WTC11 (cell line): ENCODE results near the gene DCP1B. TPM values are rescaled to one million over a fixed set of nuclear protein-coding genes. Genes with fewer than 3 reads are reported as not detected.

Source experiments
- ATAC-seq: fragments of 200-7000 bp; cut with Tn5 transposase; 2 replicates; pipeline ENCODE4 v1.10.0; 2021; ENCODE audit warnings: mild to moderate bottlenecking, moderate library complexity
- CTCF ChIA-PET: fragments of 300-600 bp; sonication (Branson Sonifier 250); formaldehyde crosslinking; loops from one replicate; lab custom pipeline; 2021; ENCODE audit warnings: antibody characterized with exemption; lab: Charles Lee
- POLR2A ChIA-PET: fragments of 350-600 bp; sonication (Branson Sonifier 250); formaldehyde crosslinking; loops from one replicate; lab custom pipeline; 2021; ENCODE audit warnings: antibody characterized with exemption; lab: Charles Lee
- DNase-seq: peaks from one replicate; pipeline ENCODE4 v3.0.0; 2021; ENCODE audit warnings: low spot score
- H3K27ac Mint-ChIP-seq: 2 replicates; pipeline ENCODE4 v1.8.0; 2021; ENCODE audit warnings: mixed read lengths
- H3K27me3 Mint-ChIP-seq: 2 replicates; pipeline ENCODE4 v1.8.0; 2021; ENCODE audit warnings: low read depth, mild to moderate bottlenecking, moderate library complexity, mixed read lengths
- H3K36me3 Mint-ChIP-seq: 2 replicates; pipeline ENCODE4 v1.8.0; 2021; ENCODE audit warnings: mixed read lengths
- H3K4me1 Mint-ChIP-seq: 2 replicates; pipeline ENCODE4 v1.8.0; 2022; ENCODE audit warnings: mixed read lengths
- H3K4me3 Mint-ChIP-seq: 2 replicates; pipeline ENCODE4 v1.8.0; 2021; ENCODE audit warnings: mild to moderate bottlenecking, moderate library complexity, mixed read lengths
- H3K9me3 Mint-ChIP-seq: 2 replicates; pipeline ENCODE4 v1.8.0; 2021; ENCODE audit warnings: mixed read lengths
- ATF1 ChIP-seq: sonication (generic); formaldehyde crosslinking; IDR thresholded peaks from 2 replicates; pipeline ENCODE4 v1.8.1; 2023; ENCODE audit warnings: mild to moderate bottlenecking, moderate library complexity, missing genetic modification reagents
- ELF4 ChIP-seq: sonication (generic); formaldehyde crosslinking; IDR thresholded peaks from 2 replicates; pipeline ENCODE4 v1.8.1; 2022; ENCODE audit warnings: low read depth, mild to moderate bottlenecking, moderate library complexity, missing genetic modification reagents
- KAT7 ChIP-seq: sonication (generic); formaldehyde crosslinking; IDR thresholded peaks from 2 replicates; pipeline ENCODE4 v1.8.1; 2023; ENCODE audit warnings: missing genetic modification reagents, mild to moderate bottlenecking, borderline replicate concordance
- RORB ChIP-seq: fragments of 250-450 bp; sonication (Bioruptor Pico); IDR thresholded peaks from 2 replicates; pipeline ENCODE4 v1.9.0; 2021; ENCODE audit warnings: mild to moderate bottlenecking
- SMAD3 ChIP-seq: sonication (generic); formaldehyde crosslinking; IDR thresholded peaks from 2 replicates; pipeline ENCODE4 v1.8.0; 2022; ENCODE audit warnings: missing genetic modification reagents, mild to moderate bottlenecking, borderline replicate concordance
- SMAD4 ChIP-seq: sonication (generic); formaldehyde crosslinking; IDR thresholded peaks from 2 replicates; pipeline ENCODE4 v1.8.0; 2022; ENCODE audit warnings: mild to moderate bottlenecking, missing genetic modification reagents
- SOX15 ChIP-seq: fragments of 250-450 bp; sonication (Bioruptor Pico); IDR thresholded peaks from 2 replicates; pipeline ENCODE4 v1.9.0; 2021; ENCODE audit warnings: mild to moderate bottlenecking
- TCF7 ChIP-seq: sonication (generic); formaldehyde crosslinking; IDR thresholded peaks from 2 replicates; pipeline ENCODE4 v1.8.0; 2022; ENCODE audit warnings: mild to moderate bottlenecking, low read depth, missing genetic modification reagents, moderate library complexity
- ZNF232 ChIP-seq: sonication (generic); formaldehyde crosslinking; IDR thresholded peaks from 2 replicates; pipeline ENCODE4 v1.8.0; 2022; ENCODE audit warnings: mild to moderate bottlenecking, missing genetic modification reagents
- total RNA-seq: library from RNA; stranded (reverse); gene quantifications from 3 replicates; pipeline ENCODE4 v1.2.3, GENCODE V29; 2021
- TF ChIP-seq, protein P1 (sequence below): sonication (generic); formaldehyde crosslinking; IDR thresholded peaks from 2 replicates; pipeline ENCODE4 v1.8.1; 2023; ENCODE audit warnings: mild to moderate bottlenecking, moderate library complexity, missing genetic modification reagents
- TF ChIP-seq, protein P2 (sequence below): fragments of 250-450 bp; sonication (Bioruptor Pico); IDR thresholded peaks from 2 replicates; pipeline ENCODE4 v1.9.0; 2021; ENCODE audit warnings: mild to moderate bottlenecking
- TF ChIP-seq, protein P3 (sequence below): fragments of 250-450 bp; sonication (Bioruptor Pico); IDR thresholded peaks from 2 replicates; pipeline ENCODE4 v1.9.0; 2021; ENCODE audit warnings: mild to moderate bottlenecking
- TF ChIP-seq, protein P4 (sequence below): sonication (generic); formaldehyde crosslinking; IDR thresholded peaks from 2 replicates; pipeline ENCODE4 v1.8.0; 2022; ENCODE audit warnings: missing genetic modification reagents
- TF ChIP-seq, protein P5 (sequence below): sonication (generic); formaldehyde crosslinking; IDR thresholded peaks from 2 replicates; pipeline ENCODE4 v1.8.0; 2022; ENCODE audit warnings: mild to moderate bottlenecking, missing genetic modification reagents
- TF ChIP-seq, protein P6 (sequence below): sonication (generic); formaldehyde crosslinking; IDR thresholded peaks from 2 replicates; pipeline ENCODE4 v1.8.0; 2022; ENCODE audit warnings: mild to moderate bottlenecking, missing genetic modification reagents
- TF ChIP-seq, protein P7 (sequence below): sonication (generic); formaldehyde crosslinking; IDR thresholded peaks from 2 replicates; pipeline ENCODE4 v1.8.1; 2023; ENCODE audit warnings: mild to moderate bottlenecking, missing genetic modification reagents, moderate library complexity
- TF ChIP-seq, protein P8 (sequence below): fragments of 200-600 bp; IDR thresholded peaks from 2 replicates; pipeline ENCODE4 v1.8.0; 2022; ENCODE audit warnings: antibody characterized with exemption
- TF ChIP-seq, protein P9 (sequence below): fragments of 250-450 bp; sonication (Bioruptor Pico); IDR thresholded peaks from 2 replicates; pipeline ENCODE4 v1.9.0; 2021; ENCODE audit warnings: moderate library complexity, mild to moderate bottlenecking, inconsistent platforms, borderline replicate concordance

DCP1B gene
- total RNA-seq, 1 experiment from 2014 or later: 25.1 TPM

DNA sequence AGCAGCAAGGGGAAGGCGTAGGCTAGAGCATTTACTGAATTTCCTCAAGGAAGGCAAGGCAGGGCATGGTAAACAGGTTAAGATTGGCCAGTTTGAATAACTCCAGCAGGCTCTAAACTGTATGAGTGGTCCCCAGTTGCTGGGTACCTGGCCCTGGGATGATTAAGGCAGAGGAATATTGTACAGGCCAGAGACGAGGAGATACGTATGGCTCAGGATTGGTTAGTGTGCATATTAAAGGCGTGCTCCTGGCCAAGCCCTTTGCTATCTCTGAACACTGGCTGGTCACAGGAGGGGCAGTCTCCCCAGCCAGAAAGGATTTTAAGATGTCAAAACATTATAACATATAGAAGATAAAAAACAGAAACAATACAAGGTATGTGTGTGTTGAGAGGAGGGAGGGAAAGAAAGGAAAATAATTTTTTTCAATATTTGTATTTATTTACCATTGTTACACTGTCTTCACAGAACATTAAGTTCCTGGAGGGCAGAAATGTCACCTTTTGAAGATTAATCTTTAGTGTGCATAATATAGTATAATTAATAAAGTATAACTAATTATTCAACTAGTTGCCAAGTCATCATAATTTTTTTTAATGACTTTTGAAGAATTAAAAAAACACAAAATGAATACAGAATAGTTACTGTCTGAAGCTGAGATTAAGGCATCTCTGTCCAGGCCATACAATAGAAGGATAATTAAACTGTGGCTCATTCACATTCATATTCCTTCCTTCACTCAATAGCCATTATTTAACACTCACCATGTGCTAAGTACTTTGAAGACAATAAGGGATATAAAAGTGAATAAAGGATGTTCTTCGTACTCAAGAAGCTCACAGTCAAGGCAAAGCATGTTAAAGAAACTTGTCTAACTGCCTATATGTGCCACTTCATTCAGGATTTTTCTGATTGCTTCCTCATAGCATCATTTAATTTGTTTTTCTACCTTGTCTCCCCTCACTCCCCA lies 41.9 kb downstream of the DCP1B start:
- POLR2A ChIA-PET: no interaction called here
- H3K27me3 Mint-ChIP-seq: no peaks in the 10 kb centered on the region

DNA sequence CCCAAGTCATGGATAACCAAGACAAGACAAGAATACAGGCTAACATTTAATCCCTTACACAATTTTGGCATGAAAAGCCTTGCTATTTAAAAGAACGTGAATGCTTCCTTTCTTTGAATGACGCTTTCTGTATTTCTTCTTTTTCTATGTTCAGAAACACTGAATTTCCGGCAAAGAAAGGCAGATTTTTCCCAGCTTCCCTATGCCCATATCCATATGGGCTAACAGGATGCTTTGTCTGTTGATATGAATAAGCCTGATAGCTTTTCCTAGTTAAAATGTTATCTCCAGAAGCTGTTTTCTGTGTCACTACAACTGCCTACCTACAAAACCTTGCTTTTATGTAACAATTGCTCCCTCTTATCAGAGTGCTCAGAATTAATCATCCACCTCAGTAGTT lies 47.5 kb downstream of the DCP1B start:
- POLR2A ChIA-PET: no interaction called here
- H3K27ac Mint-ChIP-seq: no peak overlapping the region

More for the DNA sequence above, 41.9 kb downstream of the DCP1B start:
- ATAC-seq (no peak), DNase-seq (no peak)
- CTCF ChIA-PET: no interaction called here
- TF ChIP-seq, protein P1, sequence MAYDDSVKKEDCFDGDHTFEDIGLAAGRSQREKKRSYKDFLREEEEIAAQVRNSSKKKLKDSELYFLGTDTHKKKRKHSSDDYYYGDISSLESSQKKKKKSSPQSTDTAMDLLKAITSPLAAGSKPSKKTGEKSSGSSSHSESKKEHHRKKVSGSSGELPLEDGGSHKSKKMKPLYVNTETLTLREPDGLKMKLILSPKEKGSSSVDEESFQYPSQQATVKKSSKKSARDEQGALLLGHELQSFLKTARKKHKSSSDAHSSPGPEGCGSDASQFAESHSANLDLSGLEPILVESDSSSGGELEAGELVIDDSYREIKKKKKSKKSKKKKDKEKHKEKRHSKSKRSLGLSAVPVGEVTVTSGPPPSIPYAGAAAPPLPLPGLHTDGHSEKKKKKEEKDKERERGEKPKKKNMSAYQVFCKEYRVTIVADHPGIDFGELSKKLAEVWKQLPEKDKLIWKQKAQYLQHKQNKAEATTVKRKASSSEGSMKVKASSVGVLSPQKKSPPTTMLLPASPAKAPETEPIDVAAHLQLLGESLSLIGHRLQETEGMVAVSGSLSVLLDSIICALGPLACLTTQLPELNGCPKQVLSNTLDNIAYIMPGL (CRISPR knock-in tag): no peak
- TF ChIP-seq TCF7 (CRISPR knock-in tag) (no peak), SMAD3 (no peak), KAT7 (no peak), ELF4 (no peak), ATF1 (CRISPR knock-in tag) (no peak), SMAD4 (CRISPR knock-in tag) (no peak), SOX15 (CRISPR knock-in tag) (no peak)
- TF ChIP-seq, protein P2, sequence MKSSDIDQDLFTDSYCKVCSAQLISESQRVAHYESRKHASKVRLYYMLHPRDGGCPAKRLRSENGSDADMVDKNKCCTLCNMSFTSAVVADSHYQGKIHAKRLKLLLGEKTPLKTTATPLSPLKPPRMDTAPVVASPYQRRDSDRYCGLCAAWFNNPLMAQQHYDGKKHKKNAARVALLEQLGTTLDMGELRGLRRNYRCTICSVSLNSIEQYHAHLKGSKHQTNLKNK (CRISPR knock-in tag): no peak
- TF ChIP-seq, protein P3, sequence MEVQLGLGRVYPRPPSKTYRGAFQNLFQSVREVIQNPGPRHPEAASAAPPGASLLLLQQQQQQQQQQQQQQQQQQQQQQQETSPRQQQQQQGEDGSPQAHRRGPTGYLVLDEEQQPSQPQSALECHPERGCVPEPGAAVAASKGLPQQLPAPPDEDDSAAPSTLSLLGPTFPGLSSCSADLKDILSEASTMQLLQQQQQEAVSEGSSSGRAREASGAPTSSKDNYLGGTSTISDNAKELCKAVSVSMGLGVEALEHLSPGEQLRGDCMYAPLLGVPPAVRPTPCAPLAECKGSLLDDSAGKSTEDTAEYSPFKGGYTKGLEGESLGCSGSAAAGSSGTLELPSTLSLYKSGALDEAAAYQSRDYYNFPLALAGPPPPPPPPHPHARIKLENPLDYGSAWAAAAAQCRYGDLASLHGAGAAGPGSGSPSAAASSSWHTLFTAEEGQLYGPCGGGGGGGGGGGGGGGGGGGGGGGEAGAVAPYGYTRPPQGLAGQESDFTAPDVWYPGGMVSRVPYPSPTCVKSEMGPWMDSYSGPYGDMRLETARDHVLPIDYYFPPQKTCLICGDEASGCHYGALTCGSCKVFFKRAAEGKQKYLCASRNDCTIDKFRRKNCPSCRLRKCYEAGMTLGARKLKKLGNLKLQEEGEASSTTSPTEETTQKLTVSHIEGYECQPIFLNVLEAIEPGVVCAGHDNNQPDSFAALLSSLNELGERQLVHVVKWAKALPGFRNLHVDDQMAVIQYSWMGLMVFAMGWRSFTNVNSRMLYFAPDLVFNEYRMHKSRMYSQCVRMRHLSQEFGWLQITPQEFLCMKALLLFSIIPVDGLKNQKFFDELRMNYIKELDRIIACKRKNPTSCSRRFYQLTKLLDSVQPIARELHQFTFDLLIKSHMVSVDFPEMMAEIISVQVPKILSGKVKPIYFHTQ (CRISPR knock-in tag): no peak
- TF ChIP-seq, protein P4, sequence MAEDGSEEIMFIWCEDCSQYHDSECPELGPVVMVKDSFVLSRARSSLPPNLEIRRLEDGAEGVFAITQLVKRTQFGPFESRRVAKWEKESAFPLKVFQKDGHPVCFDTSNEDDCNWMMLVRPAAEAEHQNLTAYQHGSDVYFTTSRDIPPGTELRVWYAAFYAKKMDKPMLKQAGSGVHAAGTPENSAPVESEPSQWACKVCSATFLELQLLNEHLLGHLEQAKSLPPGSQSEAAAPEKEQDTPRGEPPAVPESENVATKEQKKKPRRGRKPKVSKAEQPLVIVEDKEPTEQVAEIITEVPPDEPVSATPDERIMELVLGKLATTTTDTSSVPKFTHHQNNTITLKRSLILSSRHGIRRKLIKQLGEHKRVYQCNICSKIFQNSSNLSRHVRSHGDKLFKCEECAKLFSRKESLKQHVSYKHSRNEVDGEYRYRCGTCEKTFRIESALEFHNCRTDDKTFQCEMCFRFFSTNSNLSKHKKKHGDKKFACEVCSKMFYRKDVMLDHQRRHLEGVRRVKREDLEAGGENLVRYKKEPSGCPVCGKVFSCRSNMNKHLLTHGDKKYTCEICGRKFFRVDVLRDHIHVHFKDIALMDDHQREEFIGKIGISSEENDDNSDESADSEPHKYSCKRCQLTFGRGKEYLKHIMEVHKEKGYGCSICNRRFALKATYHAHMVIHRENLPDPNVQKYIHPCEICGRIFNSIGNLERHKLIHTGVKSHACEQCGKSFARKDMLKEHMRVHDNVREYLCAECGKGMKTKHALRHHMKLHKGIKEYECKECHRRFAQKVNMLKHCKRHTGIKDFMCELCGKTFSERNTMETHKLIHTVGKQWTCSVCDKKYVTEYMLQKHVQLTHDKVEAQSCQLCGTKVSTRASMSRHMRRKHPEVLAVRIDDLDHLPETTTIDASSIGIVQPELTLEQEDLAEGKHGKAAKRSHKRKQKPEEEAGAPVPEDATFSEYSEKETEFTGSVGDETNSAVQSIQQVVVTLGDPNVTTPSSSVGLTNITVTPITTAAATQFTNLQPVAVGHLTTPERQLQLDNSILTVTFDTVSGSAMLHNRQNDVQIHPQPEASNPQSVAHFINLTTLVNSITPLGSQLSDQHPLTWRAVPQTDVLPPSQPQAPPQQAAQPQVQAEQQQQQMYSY: no peak
- TF ChIP-seq, protein P5, sequence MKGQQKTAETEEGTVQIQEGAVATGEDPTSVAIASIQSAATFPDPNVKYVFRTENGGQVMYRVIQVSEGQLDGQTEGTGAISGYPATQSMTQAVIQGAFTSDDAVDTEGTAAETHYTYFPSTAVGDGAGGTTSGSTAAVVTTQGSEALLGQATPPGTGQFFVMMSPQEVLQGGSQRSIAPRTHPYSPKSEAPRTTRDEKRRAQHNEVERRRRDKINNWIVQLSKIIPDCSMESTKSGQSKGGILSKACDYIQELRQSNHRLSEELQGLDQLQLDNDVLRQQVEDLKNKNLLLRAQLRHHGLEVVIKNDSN (CRISPR knock-in tag): no peak
- TF ChIP-seq, protein P6, sequence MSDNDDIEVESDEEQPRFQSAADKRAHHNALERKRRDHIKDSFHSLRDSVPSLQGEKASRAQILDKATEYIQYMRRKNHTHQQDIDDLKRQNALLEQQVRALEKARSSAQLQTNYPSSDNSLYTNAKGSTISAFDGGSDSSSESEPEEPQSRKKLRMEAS: no peak
- Mint-ChIP-seq H3K4me1 (no peaks in the 10 kb centered on the region; the same call in 1 of the 2 replicates), H3K27ac (no peak overlapping the region), H3K9me3 (peaks cover 21% of the 10 kb centered on the region), H3K36me3 (peaks cover 63% of the 10 kb centered on the region), H3K4me3 (no peak overlapping the region)

More for the DNA sequence above, 47.5 kb downstream of the DCP1B start:
- H3K36me3 Mint-ChIP-seq: peaks cover 52% of the 10 kb centered on the region
- H3K4me3 Mint-ChIP-seq: no peak overlapping the region
- no peaks in the 10 kb centered on the region for H3K27me3 Mint-ChIP-seq
- DNase-seq: no peak
- no peak for ATAC-seq
- H3K4me1 Mint-ChIP-seq: no peaks in the 10 kb centered on the region
- H3K9me3 Mint-ChIP-seq: peaks cover 21% of the 10 kb centered on the region
- TF ChIP-seq, protein P7, sequence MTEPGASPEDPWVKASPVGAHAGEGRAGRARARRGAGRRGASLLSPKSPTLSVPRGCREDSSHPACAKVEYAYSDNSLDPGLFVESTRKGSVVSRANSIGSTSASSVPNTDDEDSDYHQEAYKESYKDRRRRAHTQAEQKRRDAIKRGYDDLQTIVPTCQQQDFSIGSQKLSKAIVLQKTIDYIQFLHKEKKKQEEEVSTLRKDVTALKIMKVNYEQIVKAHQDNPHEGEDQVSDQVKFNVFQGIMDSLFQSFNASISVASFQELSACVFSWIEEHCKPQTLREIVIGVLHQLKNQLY: no peak
- TF ChIP-seq RORB (CRISPR knock-in tag) (no peak), ZNF232 (CRISPR knock-in tag) (no peak)
- TF ChIP-seq, protein P8, sequence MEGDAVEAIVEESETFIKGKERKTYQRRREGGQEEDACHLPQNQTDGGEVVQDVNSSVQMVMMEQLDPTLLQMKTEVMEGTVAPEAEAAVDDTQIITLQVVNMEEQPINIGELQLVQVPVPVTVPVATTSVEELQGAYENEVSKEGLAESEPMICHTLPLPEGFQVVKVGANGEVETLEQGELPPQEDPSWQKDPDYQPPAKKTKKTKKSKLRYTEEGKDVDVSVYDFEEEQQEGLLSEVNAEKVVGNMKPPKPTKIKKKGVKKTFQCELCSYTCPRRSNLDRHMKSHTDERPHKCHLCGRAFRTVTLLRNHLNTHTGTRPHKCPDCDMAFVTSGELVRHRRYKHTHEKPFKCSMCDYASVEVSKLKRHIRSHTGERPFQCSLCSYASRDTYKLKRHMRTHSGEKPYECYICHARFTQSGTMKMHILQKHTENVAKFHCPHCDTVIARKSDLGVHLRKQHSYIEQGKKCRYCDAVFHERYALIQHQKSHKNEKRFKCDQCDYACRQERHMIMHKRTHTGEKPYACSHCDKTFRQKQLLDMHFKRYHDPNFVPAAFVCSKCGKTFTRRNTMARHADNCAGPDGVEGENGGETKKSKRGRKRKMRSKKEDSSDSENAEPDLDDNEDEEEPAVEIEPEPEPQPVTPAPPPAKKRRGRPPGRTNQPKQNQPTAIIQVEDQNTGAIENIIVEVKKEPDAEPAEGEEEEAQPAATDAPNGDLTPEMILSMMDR: no peak
- TF ChIP-seq, protein P9, sequence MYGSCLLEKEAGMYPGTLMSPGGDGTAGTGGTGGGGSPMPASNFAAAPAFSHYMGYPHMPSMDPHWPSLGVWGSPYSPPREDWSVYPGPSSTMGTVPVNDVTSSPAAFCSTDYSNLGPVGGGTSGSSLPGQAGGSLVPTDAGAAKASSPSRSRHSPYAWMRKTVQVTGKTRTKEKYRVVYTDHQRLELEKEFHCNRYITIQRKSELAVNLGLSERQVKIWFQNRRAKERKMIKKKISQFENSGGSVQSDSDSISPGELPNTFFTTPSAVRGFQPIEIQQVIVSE: no peak
- CTCF ChIA-PET: no interaction called here
